Esophagus muscularis mucosa (tissue), 4 donors: ENCODE measurements around the gene FOLR2.

ENCODE experiments used
- EP300 ChIP-seq: sonication (generic); formaldehyde crosslinking; IDR thresholded peaks from one replicate; pipeline ENCODE4 v1.6.1; 2017; ENCODE audit warnings: antibody characterized with exemption
- POLR2A ChIP-seq: fragments of 450-650 bp; IDR thresholded peaks from one replicate; pipeline ENCODE4 v1.6.1; 2017; ENCODE audit warnings: antibody characterized with exemption, moderate library complexity, mild to moderate bottlenecking, low read depth
- POLR2AphosphoS5 ChIP-seq, 2 donors: sonication (generic); formaldehyde crosslinking; IDR thresholded peaks; one replicate each; pipeline ENCODE4 v1.6.1; 2017; ENCODE audit warnings: antibody characterized with exemption in 2 of 2
- TF ChIP-seq, protein P1 (sequence below), 3 experiments: fragments of 200-600 bp in 2 of 3; fragments of 450-650 bp in 1 of 3; sonication (generic) in 2 of 3; IDR thresholded peaks; one replicate each; pipeline ENCODE4 v1.5.1; 2017 to 2019; ENCODE audit warnings: antibody characterized with exemption in 3 of 3, mild to moderate bottlenecking in 2 of 3, moderate library complexity in 1 of 3

DNA sequence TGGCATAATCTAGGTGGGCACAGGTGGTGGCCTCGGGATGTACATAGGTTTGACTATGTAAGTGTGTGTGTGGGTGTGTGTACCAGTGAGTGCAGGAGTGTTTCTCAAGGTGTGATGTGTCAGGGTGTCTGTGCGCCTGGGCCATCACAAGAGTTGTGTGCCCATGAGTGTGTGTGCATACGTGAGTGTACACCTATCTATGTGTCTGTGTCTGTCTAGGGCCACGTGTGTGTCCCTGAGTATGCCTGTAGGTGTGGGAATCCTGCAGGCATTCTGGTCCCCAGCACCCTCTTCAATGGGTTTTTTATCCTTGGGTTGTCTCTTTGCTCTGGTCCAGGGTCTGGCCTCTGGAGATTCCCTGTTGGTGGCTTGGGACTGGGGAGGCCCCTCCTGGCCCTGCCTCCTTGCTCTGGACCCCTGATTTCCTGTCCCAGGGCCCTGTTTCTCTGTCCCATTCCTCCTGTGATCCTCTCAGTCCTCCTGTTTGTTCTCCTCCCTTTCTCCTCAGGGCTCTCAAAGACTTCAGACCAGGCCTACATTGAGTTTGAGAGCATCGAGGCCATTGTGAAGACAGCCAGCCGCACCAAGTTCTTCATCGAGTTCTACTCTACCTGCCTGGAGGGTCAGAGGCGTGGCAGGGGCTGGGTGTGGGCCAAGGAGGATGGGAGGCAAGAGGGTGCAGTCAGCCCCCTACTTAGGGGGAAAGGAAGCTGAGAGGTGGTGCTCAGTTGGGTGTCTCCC is 17.3 kb downstream of the FOLR2 start:
- TF ChIP-seq POLR2AphosphoS5 (IDR thresholded peaks at IDR 0.05): no peak
- no peak for TF ChIP-seq POLR2A
- TF ChIP-seq, protein P1, sequence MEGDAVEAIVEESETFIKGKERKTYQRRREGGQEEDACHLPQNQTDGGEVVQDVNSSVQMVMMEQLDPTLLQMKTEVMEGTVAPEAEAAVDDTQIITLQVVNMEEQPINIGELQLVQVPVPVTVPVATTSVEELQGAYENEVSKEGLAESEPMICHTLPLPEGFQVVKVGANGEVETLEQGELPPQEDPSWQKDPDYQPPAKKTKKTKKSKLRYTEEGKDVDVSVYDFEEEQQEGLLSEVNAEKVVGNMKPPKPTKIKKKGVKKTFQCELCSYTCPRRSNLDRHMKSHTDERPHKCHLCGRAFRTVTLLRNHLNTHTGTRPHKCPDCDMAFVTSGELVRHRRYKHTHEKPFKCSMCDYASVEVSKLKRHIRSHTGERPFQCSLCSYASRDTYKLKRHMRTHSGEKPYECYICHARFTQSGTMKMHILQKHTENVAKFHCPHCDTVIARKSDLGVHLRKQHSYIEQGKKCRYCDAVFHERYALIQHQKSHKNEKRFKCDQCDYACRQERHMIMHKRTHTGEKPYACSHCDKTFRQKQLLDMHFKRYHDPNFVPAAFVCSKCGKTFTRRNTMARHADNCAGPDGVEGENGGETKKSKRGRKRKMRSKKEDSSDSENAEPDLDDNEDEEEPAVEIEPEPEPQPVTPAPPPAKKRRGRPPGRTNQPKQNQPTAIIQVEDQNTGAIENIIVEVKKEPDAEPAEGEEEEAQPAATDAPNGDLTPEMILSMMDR (IDR thresholded peaks at IDR 0.05): no peak
- TF ChIP-seq EP300: no peak
